UCSD-AML1 (cell line): ENCODE results near the gene EIF2S2.
A peak's percentile ranks its signal among the peaks of the same experiment; 100 is the strongest.

Source experiments
- DNase-seq: peaks from one replicate; lab custom pipeline; 2025; ENCODE audit not compliant: unreplicated experiment; lab: John Stamatoyannopoulos, UW

The EIF2S2 gene

GRCh38 chr20:34122274-34122980 lies 10.4 kb upstream of the EIF2S2 start:
- DNase-seq: no peak

GRCh38 chr20:34120213-34120612 lies 8.2 kb upstream of the EIF2S2 start:
- DNase-seq: no peak

- no peak for DNase-seq
Observed at GRCh38 chr20:34115232-34115631, 3.2 kb upstream of the EIF2S2 start.

GRCh38 chr20:34114809-34115208 lies 2.8 kb upstream of the EIF2S2 start:
- no peak for DNase-seq

GRCh38 chr20:34112600-34113101 lies 608 bp upstream of the EIF2S2 start:
- DNase-seq: peak; percentile 67

GRCh38 chr20:34110745-34111641 lies 1.1 kb downstream of the EIF2S2 start:
- DNase-seq: peak; percentile 38

- no peak for DNase-seq
Observed at GRCh38 chr20:34110025-34110744, 1.9 kb downstream of the EIF2S2 start.

GRCh38 chr20:34109442-34109841 lies 2.6 kb downstream of the EIF2S2 start:
- DNase-seq: no peak

GRCh38 chr20:34108616-34109174 lies 3.3 kb downstream of the EIF2S2 start:
- DNase-seq: no peak

GRCh38 chr20:34105978-34106675 lies 5.9 kb downstream of the EIF2S2 start:
- DNase-seq: no peak

GRCh38 chr20:34104059-34104458 lies 8.0 kb downstream of the EIF2S2 start:
- no peak for DNase-seq

GRCh38 chr20:34102342-34102741 lies 9.7 kb downstream of the EIF2S2 start:
- no peak for DNase-seq

GRCh38 chr20:34100576-34100975 lies 11.5 kb downstream of the EIF2S2 start:
- DNase-seq: no peak

GRCh38 chr20:34099675-34100074 lies 12.4 kb downstream of the EIF2S2 start:
- DNase-seq: no peak

GRCh38 chr20:34098570-34098969 lies 13.5 kb downstream of the EIF2S2 start:
- no peak for DNase-seq

GRCh38 chr20:34096699-34097444 lies 15.2 kb downstream of the EIF2S2 start:
- DNase-seq: no peak

- DNase-seq: no peak
Observed at GRCh38 chr20:34095825-34096224, 16.2 kb downstream of the EIF2S2 start.

GRCh38 chr20:34093895-34094294 lies 18.1 kb downstream of the EIF2S2 start:
- no peak for DNase-seq

GRCh38 chr20:34091637-34092200 lies 20.3 kb downstream of the EIF2S2 start:
- no peak for DNase-seq
